IPS-11a (cell line): ENCODE measurements around the gene LHX1.

Experiments used
- H3K4me3 ChIP-seq: one replicate; pipeline ENCODE4 v1.5.1; 2013; ENCODE audit warnings: low read depth, low read length, control low read depth

Gene LHX1

DNA sequence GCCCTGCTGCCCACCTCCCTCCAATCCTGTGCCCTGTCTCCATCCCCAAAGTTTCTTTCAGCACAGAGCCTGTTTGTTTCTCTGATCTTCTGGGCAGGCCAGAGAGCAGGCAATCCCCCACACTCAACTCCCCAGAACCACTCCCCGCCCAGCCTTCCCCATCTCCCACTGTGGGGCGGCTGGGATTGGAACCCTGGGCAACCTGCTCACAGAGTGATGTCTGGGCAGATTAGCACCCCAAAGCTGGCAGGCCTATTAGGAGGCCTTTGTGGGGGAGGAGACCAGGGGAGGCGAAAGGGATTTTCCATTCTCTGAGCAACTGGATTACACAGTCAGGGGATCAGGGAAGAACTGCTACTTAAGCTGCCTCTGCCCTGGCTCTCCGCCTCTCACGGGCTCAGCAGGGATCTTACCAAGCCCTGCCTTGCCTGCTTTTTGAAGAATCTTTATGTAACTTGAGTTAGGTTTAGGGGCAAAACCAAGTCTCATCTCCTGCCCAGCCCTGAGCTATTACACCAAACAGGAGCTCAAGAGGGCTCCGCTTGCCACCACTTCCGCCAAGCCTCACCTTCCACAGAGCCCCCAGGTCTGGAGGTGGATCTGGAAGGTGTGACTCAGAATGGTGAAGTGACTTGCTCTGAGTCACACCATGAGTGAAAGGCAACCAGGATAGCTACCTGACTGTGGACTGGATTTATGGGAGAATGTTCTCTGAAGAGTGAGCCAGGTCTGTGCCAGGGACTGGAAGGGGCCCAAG, 16.0 kb upstream of the LHX1 start:
- no peak overlapping the region for H3K4me3 ChIP-seq

DNA sequence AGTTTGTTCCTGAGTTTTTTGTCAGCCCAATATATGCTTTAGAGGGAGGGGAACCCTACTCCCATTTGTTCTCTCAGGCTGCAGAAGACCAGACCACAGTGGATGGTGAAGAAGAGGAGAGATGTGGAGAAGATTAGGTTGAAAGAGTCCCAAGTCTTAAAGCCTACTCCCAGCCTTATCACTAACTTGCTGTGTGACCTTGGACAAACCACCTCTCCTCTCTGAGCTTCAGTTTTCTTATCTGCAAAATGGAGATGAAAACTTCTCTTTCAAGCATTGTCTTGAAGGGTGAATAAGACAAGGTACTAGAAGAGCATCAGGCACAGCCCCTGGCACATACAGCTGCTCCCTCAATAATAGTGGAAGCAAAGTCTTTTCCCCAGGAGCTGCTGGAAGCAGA, 15.1 kb upstream of the LHX1 start:
- H3K4me3 ChIP-seq = no peak overlapping the region

DNA sequence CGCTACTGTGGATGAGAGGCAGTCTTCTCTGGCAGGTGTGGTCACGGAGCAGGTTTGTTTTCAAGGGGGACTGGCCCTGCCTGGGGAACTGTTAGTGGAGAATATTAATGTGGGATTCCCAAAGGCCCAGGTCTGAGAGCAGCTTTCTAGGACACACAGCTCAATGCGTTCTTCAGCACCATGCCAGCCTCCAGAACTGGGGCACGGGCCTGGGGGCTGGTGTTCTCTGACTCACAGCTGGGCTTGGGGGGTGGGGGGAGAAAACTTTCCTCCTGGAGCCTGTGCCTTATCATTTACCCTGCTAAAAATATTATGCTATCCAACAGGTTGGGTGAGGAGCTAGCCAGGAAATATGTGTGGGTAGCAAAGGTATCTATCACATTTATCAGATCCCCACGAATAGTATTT, 13.5 kb upstream of the LHX1 start:
- H3K4me3 ChIP-seq = no peak overlapping the region

DNA sequence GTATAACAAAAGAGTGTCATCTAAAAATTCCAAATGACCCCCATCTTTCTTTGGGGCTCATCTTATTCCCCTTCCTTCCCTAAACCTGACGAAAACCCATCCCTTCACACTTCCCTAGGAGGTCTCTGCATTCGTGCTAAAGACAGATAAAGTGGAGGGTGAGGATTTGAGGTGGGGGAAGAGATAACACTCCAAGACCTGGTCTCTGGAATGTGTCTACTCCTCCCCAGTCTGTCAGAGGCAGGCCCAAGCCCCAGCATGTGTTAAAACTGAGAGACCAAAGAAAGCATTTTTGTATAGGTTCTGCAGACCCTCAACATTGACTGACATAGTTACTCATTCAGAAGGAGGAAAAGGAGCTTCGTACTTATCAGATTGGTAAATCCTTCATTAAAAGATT, 11.0 kb upstream of the LHX1 start:
- no peak overlapping the region for H3K4me3 ChIP-seq

DNA sequence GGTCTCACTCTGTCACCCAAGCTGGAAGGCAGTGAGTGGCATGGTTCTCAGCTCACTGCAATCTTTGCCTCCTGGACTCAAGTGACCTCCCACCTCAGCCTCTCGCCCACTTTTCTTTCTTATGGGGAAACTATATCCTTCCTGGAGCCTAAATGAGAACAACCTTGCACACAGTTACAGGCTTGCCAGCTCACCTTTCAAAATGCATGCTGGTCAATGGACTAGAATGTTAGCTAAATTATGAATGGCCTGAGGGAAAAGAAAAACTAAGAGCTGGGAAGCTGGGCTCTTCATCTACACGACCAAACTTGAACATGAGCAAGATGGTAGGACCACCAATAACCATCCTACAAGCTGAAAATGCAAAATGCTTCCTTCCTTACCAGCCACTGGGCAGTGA, 10.6 kb upstream of the LHX1 start:
- H3K4me3 ChIP-seq = no peak overlapping the region

DNA sequence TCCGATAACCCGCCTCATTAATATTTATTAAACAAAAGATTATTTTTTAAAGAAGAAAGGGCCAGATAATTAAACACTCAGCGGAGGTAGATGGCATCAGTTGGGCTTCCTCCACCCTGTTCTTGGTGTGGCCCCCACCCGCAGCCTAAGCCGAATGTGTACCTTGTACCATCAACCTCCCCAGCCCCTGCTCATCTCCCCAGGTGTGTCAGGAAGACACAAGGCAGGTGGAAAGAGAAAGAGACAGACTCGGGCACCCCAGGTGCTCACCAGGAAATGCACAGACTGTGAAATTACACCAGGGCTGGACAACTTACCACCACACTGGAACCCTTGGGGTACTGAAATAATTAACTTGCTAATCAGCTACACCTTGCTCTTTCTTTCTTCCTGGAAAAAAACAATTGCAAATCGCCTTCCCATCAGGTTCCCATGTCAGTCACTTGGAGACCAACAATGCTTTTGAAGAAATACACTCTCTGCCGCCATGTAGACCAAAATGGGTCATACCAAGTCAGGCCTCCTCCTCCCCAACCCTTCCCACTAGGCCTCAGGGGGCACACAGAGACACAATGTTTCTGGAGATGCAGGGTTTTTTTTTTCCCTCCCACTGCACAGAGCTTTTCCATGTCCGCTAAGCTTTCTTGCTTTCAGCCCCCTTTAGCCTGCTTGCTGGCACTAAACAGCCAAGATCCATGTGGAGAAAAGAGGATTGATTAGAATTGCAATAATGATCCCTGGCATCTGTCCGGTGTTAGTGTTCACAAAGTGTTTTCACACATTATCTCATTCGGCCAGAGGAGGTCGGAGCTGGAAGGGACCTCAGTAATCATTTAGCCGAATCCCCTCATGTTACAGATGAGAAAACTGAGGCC, 8.6 kb upstream of the LHX1 start:
- no peak overlapping the region for H3K4me3 ChIP-seq

DNA sequence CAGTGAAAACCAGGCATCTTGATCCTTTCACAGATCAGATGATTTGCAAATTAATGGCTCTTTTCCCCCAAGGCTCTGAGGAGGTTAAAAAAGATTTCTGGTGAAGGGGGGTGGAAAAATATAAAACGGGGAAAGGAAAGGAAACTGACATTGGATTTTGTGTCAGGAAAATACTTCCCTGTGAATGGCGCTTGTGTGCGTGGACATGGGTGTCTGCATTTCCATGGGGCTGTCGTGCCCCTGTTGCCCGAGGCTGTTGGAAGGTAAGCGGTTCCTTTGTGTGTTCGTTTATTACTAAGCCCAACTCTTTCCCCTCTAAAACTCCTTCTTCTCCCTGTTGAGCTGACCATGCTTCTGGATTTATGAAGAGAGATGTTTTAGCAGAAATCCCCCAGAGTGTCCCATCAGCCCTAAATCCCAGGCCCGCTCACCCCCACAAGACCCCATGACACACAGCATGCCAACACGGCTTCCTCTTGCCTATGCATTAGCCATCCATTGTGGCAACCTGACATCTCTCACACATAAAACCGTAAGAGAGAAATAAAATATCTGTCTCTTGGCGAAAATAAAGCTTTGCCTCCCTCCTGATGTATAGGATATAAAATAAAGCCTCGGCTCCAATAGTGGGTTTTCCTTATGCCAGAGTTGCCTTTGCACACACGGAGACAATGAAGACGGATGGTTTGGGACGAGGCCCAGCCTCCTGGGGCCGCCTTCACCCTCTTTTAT, 7.3 kb upstream of the LHX1 start:
- H3K4me3 ChIP-seq = no peak overlapping the region

DNA sequence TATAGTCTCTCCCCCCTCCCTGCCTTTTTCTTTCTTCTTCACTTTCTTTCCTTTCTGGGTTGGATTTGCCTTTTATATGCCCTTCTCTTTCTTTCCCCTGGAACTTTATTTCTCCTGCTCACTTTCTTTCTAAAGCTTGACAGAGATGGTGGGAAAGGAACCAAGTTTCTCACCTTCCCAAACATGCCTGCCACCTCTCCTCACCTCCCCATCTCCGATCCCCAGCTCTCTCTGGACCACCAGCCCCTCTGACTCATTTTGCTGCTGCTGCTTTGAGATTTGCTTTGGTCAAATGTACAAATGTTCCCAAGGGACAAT, 6.7 kb upstream of the LHX1 start:
- no peak overlapping the region for H3K4me3 ChIP-seq

DNA sequence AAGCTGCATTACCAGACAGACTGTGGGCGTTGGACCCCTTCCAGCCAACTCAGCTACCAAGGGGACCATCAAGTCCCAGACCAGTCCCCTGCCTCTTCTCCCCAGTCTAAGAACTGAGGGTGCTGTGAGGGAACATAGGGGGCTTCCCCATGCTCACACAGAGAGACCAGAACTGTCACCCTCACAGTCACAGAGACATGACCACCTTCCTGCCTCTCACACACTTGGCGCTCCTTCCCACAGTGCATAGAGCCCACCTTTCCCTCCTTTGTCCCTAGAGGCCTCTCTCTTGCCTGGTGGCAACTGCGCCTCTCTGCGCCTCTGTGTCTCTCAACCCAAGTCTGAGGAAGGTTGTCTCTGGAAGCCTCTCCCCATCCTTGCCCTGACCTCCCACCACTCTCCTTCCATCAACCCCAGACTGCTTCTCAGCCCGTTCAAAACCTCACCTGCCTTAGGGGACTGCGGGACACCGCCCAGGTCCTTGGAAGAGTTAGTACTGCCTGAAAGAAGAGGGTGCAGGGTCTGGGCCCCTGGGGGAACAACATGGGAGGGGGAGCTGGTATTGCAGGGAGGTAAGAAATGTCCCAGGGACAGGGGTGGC, 6.1 kb upstream of the LHX1 start:
- H3K4me3 ChIP-seq = no peak overlapping the region

DNA sequence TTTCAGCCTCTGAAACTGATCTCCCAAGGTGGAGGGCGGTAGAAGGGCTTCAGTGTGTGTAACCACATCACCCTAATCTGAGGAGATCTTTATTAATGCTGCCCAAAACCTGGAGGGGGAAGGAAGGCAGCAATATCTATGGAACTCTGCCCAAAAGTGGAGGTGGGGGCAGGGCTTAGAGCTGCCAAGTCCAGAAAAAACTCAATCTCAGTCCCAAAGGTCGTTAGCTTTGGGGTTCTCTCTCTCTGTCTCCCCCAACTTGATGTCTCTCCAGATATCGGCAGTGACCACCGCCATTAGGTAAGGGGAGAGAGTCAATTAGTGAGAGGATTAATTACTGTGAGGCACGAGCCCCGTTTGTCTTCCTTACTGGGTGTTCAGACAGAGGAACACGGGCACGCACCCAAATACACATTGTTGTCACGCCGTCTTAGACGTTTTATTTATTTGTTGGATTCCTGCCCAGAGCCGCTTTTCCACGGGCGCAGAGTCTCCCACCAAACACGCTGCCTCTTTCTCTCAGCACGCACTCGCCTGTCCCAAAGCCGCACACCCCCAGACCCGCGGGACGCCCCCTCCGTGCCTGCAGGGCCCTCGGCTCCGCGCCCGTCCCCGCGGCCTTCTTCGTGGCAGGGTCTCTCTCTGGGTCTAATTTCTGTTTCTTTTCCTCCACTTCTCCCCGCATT, 5.4 kb upstream of the LHX1 start:
- H3K4me3 ChIP-seq = no peak overlapping the region

DNA sequence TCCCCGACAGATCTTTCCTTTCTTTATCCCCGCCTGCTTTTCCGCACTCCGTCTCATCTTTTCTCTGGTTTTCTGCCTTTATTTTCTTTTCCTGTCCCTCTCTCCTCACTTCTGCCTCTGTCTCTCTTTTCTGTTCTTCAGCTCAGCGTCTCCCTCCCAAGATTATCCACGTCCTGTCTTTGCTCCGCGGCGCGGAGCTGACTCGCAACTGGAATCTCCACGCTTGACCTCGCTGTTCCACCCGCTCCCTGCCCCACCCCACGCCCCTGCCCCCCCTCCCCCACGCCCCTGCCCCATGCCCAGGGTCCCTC, 4.9 kb upstream of the LHX1 start:
- H3K4me3 ChIP-seq = no peak overlapping the region

DNA sequence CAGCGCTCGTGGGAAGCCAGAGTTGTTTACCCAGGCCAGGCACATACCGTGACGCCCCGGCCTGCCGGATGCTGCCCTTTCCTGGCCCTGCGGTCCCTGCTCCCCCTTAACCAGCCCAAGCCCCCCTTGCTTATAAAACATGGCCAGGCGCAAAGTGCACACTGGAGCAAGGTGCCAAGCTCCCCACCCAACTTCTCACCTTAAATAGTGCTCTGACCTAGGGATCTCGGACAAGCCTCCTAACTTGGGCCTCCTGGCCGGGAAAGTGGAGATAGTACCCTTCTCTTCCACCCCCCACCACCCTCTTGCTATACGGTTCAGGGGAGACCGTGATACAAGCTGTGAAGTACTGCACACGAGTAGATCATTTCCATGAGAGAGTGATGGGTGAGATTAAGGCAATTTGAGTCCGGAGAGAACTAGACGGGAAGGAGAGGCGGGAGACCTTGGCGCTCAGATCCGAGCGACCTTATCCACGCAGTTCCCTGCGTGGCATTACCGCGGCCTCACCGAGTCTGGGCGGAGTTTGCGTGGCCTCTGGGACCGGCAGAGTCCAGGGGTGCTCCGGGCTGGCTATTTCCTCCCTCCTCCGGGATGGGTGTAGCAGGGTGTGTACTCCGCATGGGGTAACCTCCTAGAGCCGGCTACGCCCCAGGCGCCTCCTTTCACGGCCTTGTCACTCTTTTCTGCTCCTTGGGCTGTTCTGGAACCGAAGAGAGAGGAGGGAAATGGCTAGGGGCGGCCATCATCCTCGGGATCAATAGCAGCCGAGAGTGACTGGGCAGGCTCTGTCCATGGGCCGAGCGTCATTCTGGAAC, 4.4 kb upstream of the LHX1 start:
- H3K4me3 ChIP-seq = no peak overlapping the region

DNA sequence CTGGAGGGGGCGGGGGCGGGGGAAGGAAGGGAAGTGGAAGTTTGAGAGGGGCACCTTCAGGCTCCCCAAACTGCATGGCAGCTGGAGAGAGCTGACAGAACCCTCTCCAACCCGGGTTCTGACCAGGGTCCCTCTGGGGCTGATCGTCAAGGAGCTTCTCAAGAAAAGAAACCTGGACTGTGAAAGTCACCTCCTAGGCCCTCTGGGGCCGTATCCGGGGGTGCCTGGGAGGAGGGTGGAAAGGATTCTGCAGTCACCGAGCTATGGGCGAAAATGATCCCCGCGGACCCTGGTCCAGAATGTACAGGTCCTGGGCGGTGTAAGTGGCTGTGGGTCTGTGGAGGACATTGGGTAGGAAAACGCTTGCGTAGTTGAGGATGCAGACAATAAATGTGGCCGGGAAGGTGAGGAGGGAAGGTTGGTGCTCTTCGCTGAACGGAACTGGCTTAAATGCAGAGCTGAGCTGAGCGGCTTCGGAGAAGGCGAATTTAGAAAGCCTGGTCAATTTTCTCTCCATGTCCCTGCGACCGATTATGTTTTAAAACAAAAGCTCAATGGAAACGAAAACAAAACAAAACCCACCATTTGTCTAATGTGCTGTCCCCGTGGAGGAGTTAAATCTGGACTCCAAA, 3.6 kb upstream of the LHX1 start:
- no peak overlapping the region for H3K4me3 ChIP-seq

DNA sequence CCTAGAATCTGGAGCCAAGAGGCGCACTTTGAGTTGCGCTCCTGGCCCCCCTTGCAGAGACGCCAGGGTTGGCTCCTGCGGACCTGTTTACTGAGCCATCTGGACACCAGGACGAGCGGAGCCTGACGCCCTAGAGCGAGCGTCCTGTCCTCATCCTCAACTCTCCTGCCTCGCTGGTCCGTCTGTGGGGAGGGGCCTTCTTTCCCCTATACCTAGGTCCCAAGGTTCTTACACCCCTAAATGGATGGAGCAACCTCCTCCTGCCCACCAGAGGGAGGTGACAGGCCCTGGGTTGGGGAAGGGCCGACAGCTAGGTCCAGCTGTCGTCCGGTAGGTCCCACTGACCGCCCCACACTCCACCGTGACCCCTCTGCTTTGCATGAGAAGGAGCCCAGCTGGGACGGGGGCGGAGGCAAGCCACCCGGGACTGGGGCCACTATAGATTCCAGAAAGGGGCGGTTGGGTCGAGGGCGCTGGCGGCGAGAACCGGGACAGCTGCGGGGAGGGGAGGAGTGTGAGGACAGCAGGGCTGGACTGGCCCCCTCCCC, 3.1 kb upstream of the LHX1 start:
- H3K4me3 ChIP-seq = no peak overlapping the region

DNA sequence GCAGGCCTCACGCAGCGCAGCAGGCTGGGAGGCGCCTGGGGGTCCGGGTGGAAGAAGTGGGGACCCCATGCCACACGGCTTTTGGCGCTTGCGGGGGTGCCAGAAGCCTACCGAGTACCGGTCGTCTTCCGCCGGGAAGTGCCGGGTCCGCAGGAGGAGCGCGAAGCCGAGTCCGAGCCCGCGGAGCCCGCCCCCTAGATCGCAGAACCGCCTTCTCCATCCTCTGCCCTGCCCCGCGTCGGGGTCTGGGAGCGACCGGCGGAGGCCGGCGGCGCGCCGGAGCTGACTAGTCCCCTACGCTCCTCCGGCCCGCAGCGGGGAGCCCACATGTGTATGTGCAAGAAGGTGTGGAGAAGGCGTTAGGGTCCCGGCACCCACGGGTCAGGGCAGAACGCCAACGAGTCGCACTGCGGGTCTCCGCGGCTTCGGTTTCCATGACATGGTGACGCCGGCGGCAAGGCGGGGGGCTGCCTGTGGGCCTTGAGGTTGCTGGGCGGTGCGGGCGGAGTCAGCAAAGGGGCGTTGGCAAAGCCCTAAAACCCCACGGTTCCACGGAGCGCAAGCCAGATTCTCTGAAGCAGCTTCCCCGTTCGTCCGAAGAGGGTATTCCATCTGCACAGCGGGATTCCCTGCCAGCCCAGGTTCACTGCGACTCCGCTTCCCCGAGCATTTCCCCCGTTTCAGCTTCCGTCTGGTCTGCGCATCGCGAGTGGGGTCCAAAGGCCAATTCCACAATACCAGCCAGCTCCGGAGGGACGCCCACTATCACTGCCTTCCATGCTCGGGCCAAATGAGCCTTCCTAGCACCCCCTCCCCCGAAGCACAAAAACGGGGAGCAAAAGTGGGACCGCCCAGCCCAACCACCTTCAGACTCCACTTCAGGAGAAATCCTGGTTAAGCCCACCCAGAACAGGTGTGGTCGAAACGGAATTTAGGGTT, 2.3 kb upstream of the LHX1 start:
- peak overlapping the region; percentile 8 for H3K4me3 ChIP-seq

DNA sequence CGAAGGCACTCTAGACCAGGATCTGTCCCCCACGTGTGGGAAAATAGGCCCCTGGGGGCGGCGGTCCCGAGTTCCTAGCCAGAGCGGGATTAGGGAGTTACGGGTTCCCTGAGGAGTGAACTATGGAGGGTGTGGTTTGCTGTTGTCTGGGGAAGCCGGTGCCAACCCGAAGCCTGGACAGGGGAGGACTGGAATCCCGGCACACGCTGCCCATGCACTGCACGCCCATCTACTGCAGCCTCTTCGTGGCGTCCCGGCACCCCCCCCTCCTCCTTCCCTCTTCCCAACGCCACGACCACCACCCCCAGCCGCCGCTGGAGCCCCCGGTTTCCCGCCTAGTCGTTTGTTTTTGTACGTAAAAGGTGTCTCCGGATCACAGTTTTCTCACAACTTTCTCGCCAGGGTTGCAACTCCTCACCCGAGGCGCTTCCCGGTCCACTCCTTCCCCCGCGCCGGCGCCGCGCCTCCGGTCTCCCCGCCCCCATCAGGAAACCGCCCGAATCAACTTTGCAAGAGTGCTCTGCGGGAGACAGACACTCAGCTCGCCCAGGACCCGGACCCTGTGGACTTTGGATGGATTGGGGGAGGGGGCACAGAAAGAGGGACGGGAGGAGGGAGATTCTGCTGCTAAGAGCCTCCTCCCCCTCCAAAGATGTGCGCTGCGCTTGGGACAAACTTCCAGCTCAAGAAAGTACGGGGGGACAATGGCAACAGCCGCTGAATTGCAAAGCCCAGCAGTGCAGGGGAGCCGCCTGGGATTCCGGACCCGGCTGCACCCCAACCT, 1.4 kb upstream of the LHX1 start:
- H3K4me3 ChIP-seq = peak overlapping the region; percentile 39

DNA sequence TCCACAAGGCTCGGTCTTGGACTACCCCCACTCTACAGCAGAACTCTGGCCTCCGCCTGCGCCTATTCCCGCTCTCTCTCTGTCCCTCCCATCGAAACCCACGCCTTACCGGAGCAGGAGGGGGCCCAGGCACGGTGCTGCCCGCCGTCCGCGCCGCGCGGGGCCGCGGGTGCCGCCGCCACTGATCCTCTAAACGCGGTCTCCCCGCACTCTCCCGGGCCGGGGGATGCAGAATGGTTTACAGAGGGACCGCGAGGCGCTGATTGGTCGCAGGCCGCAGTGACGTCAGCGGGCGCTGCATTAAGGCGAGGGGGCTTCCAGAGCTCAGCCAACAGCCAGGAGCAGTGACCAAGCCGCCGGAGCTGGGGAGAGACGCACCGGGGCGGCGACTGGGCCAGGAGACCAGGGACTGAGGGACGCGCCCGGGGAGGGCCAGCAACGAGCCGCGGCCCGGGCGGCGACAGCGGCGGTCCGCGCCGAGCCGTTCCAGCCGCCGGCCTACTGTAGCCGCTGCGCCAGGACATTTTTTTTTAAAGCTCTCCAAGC, 747 bp upstream of the LHX1 start:
- H3K4me3 ChIP-seq = peak overlapping the region; percentile 39
